Heart left ventricle (tissue), 13 donors: Measurements from ENCODE around the gene SERPINC1.

Source experiments
- CTCF ChIP-seq, 12 donors: fragments of 200-600 bp; sonication (generic) in 4 of 12; IDR thresholded peaks; one replicate each; pipeline versions ENCODE4 v1.5.0 to v1.8.0; 2018 to 2022; ENCODE audit warnings: antibody characterized with exemption in 12 of 12, mild to moderate bottlenecking in 5 of 12
- POLR2A ChIP-seq, 2 donors: fragments of 450-650 bp; IDR thresholded peaks; one replicate each; pipeline ENCODE4 v1.6.1; 2017; ENCODE audit warnings: antibody characterized with exemption in 2 of 2, mild to moderate bottlenecking in 2 of 2, moderate library complexity in 2 of 2
- donor health status: ischemic (EF 13 %, LVEDD 7.1; RV severe dilation, severe dysfunction).
- donor health status: DM: no; HTN: yes; CAD: no.
- donor health status: DM: no; HTN: no; CAD: no.
- donor health status: ischemic (EF 25% LVEDD 6.9; RV normal size, moderate dysfunction).
- donor health status: ischemic (EF 25% LVEDD 5.7; RV mildly dilated, moderate dysfunction).
- donor health status: ischemic (EF 35%, LVEDD 5.7; RV mildly dilated, moderate dysfunction).
- donor health status: nonischemic (EF 11% LVEDD 7.7; RV severe dilation, severe dysfunction).
- donor health status: DM: yes; HTN: yes; CAD: no.
- donor health status: PGD.
- donor health status: ischemic (EF 29% LVEDD 5.4; RV normal size, mild dysfunction).
- donor health status: nonischemic (EF 23%, LVEDD 6.1; RV moderate dilation, normal function).

GRCh38 chr1:173925306-173926242 is 8.4 kb upstream of the SERPINC1 start:
- TF ChIP-seq CTCF (IDR thresholded peaks at IDR 0.05) (no peak), POLR2A (IDR thresholded peaks at IDR 0.05) (no peak)
